HFFc6 (cell line): ENCODE measurements around the gene PRKCE. TPM values are rescaled to one million over a fixed set of nuclear protein-coding genes. Genes with fewer than 3 reads are reported as not detected.

ENCODE experiments used
- DNase-seq: peaks from one replicate; pipeline ENCODE4 v3.0.0-alpha.2; 2018
- H3K27ac Mint-ChIP-seq: 2 replicates; pipeline ENCODE4 v1.8.0; 2020; ENCODE audit warnings: mild to moderate bottlenecking, mixed read lengths
- H3K27me3 Mint-ChIP-seq: 2 replicates; pipeline ENCODE4 v1.8.0; 2021; ENCODE audit warnings: mild to moderate bottlenecking, moderate library complexity, mixed read lengths; ENCODE audit not compliant: insufficient read depth
- H3K36me3 Mint-ChIP-seq: 2 replicates; pipeline ENCODE4 v1.8.0; 2021; ENCODE audit warnings: low read depth, mixed read lengths
- H3K4me1 Mint-ChIP-seq: 2 replicates; pipeline ENCODE4 v1.8.0; 2020; ENCODE audit warnings: low read depth, mixed read lengths
- H3K4me3 Mint-ChIP-seq: 2 replicates; pipeline ENCODE4 v1.8.0; 2020; ENCODE audit warnings: mild to moderate bottlenecking, moderate library complexity, mixed read lengths
- H3K9me3 Mint-ChIP-seq: 2 replicates; pipeline ENCODE4 v1.8.0; 2020; ENCODE audit warnings: mild to moderate bottlenecking, mixed read lengths
- total RNA-seq, 6 experiments: library from RNA; stranded (reverse); fragmentation: NEBNext Ultra II Directional; extraction: Animal tissue kit (Norgen Biotek cat#: 25700); gene quantifications; 2 replicates in 1 of 6; 3 replicates in 5 of 6; pipeline ENCODE4 v1.2.3, GENCODE V29; 2021
- TF ChIP-seq, protein P1 (sequence below): fragments of 200-600 bp; sonication (generic); IDR thresholded peaks from 2 replicates; pipeline ENCODE4 v1.5.0; 2021; ENCODE audit warnings: antibody characterized with exemption, mild to moderate bottlenecking

PRKCE gene
- total RNA-seq, 6 experiments from 2014 or later = 10.8 to 13.7 (median 12.0) TPM

DNA sequence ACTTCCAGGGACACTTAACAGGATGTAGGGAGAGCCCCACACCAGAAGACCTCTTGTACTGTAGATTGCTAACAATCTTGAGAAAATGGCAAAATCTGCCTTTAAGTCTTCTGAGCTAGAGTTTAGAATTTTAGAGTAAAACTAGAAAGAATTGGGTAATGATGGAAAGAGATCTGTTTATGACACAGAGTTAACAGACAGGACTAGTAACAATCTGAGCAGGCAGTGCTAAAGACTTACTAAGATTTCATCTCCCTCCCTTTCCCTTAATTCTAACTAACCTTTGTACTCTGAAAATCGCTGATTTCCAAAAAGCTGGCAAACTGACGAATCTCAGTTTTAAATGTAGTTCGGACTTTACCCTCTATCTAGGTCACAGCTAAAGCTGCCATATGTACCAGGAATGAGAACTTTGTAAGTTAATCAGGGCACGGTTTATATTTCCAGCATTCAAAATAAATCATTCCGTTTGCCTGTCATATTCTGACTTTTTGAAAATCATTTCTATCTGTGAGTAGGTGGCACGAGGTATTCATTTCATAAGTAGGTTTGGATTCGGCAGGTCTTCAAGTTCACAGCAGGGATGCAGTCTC lies 389.2 kb downstream of the PRKCE start:
- peaks cover 2% of the 10 kb centered on the region for H3K27me3 Mint-ChIP-seq
- H3K27ac Mint-ChIP-seq = no peak overlapping the region
- TF ChIP-seq, protein P1, sequence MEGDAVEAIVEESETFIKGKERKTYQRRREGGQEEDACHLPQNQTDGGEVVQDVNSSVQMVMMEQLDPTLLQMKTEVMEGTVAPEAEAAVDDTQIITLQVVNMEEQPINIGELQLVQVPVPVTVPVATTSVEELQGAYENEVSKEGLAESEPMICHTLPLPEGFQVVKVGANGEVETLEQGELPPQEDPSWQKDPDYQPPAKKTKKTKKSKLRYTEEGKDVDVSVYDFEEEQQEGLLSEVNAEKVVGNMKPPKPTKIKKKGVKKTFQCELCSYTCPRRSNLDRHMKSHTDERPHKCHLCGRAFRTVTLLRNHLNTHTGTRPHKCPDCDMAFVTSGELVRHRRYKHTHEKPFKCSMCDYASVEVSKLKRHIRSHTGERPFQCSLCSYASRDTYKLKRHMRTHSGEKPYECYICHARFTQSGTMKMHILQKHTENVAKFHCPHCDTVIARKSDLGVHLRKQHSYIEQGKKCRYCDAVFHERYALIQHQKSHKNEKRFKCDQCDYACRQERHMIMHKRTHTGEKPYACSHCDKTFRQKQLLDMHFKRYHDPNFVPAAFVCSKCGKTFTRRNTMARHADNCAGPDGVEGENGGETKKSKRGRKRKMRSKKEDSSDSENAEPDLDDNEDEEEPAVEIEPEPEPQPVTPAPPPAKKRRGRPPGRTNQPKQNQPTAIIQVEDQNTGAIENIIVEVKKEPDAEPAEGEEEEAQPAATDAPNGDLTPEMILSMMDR = no peak
- no peak overlapping the region for H3K4me3 Mint-ChIP-seq
- H3K4me1 Mint-ChIP-seq = peaks cover 21% of the 10 kb centered on the region
- no peaks in the 10 kb centered on the region for H3K9me3 Mint-ChIP-seq
- no peak for DNase-seq
- H3K36me3 Mint-ChIP-seq = no peaks in the 10 kb centered on the region

DNA sequence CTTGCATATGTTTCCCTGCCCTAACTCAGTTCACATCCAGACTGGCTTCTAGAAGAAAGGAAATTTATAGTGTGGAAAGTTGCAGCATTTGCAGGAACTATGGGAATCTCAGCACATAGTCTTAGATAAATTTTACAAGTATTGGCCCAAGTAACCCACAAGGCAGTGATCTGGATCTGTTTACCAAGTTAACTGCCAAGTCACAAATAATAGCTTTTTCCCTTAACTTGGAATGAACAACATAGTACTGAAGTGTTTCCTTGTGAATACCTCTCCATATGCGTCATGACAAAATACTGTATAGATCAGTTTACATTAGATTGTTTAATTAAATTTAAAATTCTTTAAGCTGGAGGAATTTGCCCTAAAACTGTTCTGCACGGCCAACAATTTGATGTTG lies 390.0 kb downstream of the PRKCE start:
- no peaks in the 10 kb centered on the region for H3K9me3 Mint-ChIP-seq
- H3K27ac Mint-ChIP-seq = peak overlapping the region; percentile 7; the same call in 1 of the 2 replicates
- H3K4me1 Mint-ChIP-seq = peaks cover 25% of the 10 kb centered on the region
- TF ChIP-seq, protein P1 = no peak
- no peak overlapping the region for H3K4me3 Mint-ChIP-seq
- no peaks in the 10 kb centered on the region for H3K36me3 Mint-ChIP-seq
- DNase-seq = no peak
- H3K27me3 Mint-ChIP-seq = no peaks in the 10 kb centered on the region

DNA sequence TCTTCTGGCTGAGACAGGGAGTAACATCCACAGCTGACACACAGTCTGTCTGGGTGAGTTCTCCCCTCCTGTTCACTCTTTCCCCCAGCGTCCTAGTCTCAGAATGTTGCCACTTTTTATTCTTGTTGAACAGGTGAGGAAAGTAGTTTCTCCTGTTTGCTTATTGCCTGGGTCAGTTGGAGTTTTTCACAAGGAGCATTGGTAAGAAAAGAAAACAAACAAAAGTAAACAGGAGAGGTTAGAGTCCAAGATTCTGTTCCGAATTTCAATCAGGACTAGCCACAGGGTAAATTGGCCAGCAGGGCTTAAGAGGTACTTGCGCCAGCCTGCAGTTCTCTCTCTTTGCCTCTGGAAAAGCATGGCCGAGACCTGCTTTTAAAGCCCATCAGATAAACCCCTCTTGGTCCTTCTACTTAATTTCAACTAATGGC lies 390.7 kb downstream of the PRKCE start:
- H3K36me3 Mint-ChIP-seq = no peaks in the 10 kb centered on the region
- no peak for DNase-seq
- TF ChIP-seq, protein P1 = no peak
- no peaks in the 10 kb centered on the region for H3K9me3 Mint-ChIP-seq
- H3K27ac Mint-ChIP-seq = no peak overlapping the region
- no peaks in the 10 kb centered on the region for H3K27me3 Mint-ChIP-seq
- no peak overlapping the region for H3K4me3 Mint-ChIP-seq
- H3K4me1 Mint-ChIP-seq = peaks cover 25% of the 10 kb centered on the region

DNA sequence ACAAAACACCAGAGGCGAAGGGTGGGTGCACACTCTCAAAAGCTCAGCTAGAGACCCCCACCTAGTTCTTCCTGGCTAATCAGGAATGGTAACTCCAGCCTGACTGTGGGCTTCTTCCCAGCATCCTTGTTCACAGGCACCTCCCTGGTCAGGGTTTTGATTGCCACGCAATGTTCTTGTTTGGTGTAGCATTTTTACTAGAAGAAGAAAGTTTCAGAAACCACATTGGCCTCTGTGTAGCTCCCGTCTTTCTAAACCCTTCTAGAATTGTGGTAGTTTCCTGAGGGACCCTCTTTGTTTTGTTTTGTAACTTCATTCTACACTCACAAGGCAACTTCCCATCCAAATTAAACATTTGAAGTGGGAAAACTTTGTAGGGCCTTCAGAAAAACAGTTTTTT lies 391.2 kb downstream of the PRKCE start:
- H3K4me1 Mint-ChIP-seq = peaks cover 25% of the 10 kb centered on the region
- H3K27me3 Mint-ChIP-seq = no peaks in the 10 kb centered on the region
- no peak for DNase-seq
- no peaks in the 10 kb centered on the region for H3K36me3 Mint-ChIP-seq
- no peak overlapping the region for H3K4me3 Mint-ChIP-seq
- TF ChIP-seq, protein P1 = no peak
- no peak overlapping the region for H3K27ac Mint-ChIP-seq
- H3K9me3 Mint-ChIP-seq = no peaks in the 10 kb centered on the region

DNA sequence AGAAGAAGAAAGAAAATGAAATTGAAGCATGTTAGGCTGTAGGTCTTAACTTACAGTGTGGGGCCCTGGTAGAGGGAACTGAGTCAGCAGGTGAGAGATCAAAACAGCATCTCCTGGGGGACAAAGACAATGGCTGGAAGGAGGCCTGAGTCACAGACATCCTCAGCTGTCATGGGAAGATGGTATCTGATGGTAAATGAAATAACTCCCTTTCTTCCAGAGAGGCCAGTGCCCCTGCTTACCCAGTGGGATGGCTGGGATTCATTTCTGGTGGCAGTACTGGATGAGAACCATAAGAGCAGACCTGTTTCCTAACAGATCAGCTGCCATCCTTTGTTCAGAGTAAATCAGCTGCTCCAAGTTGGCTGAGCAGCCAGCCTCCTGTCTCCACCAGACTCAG lies 394.4 kb downstream of the PRKCE start:
- Mint-ChIP-seq H3K9me3 (no peaks in the 10 kb centered on the region), H3K27me3 (no peaks in the 10 kb centered on the region), H3K36me3 (no peaks in the 10 kb centered on the region), H3K4me1 (peaks cover 24% of the 10 kb centered on the region), H3K27ac (no peak overlapping the region), H3K4me3 (no peak overlapping the region)
- TF ChIP-seq, protein P1 = no peak
- no peak for DNase-seq

DNA sequence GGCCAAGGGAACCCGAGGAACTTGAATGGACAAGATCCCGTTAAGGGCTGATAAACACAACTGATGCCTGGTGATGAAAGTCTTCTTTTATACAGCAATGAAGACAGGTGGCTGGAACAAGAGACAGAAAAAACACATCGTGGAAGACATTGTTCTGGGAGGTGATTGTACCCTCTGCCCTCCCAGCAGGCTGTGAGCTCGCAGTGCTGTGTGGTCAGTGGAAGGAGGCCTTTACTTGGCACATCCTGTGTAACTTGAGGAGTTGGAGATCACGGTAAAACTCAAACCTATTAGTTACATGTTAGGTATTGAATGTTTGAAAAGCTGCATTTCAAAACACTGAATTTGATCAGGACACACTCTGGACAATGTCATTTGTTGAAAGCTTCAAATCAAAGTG lies 395.8 kb downstream of the PRKCE start:
- DNase-seq = no peak
- peaks cover 6% of the 10 kb centered on the region; the same call in 1 of the 2 replicates for H3K36me3 Mint-ChIP-seq
- no peaks in the 10 kb centered on the region for H3K9me3 Mint-ChIP-seq
- no peak overlapping the region for H3K27ac Mint-ChIP-seq
- peaks cover 10% of the 10 kb centered on the region for H3K4me1 Mint-ChIP-seq
- H3K27me3 Mint-ChIP-seq = no peaks in the 10 kb centered on the region
- H3K4me3 Mint-ChIP-seq = no peak overlapping the region
- TF ChIP-seq, protein P1 = no peak
